NB4 (cell line): ENCODE results near the gene MYCBP2.

Source experiments
- POLR2A ChIP-seq: IDR thresholded peaks from 2 replicates; pipeline ENCODE4 v1.6.1; 2011; ENCODE audit warnings: mild to moderate bottlenecking; ENCODE audit not compliant: insufficient read length; ENCODE audit errors: extremely low read depth
- TF ChIP-seq, protein P1 (sequence below): IDR thresholded peaks from one replicate; pipeline ENCODE4 v1.5.1; 2012; ENCODE audit warnings: low read depth, low read length

GRCh38 chr13:77038907-77039480 lies 287.9 kb downstream of the MYCBP2 start:
- TF ChIP-seq, protein P1, sequence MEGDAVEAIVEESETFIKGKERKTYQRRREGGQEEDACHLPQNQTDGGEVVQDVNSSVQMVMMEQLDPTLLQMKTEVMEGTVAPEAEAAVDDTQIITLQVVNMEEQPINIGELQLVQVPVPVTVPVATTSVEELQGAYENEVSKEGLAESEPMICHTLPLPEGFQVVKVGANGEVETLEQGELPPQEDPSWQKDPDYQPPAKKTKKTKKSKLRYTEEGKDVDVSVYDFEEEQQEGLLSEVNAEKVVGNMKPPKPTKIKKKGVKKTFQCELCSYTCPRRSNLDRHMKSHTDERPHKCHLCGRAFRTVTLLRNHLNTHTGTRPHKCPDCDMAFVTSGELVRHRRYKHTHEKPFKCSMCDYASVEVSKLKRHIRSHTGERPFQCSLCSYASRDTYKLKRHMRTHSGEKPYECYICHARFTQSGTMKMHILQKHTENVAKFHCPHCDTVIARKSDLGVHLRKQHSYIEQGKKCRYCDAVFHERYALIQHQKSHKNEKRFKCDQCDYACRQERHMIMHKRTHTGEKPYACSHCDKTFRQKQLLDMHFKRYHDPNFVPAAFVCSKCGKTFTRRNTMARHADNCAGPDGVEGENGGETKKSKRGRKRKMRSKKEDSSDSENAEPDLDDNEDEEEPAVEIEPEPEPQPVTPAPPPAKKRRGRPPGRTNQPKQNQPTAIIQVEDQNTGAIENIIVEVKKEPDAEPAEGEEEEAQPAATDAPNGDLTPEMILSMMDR: no peak
- no peak for TF ChIP-seq POLR2A
